ENCODE results near the gene LHX3.

LHX3 gene

GRCh38 chr9:136205707-136205992 lies 722 bp upstream of the LHX3 start:
- no peak for DNase-seq

DNA sequence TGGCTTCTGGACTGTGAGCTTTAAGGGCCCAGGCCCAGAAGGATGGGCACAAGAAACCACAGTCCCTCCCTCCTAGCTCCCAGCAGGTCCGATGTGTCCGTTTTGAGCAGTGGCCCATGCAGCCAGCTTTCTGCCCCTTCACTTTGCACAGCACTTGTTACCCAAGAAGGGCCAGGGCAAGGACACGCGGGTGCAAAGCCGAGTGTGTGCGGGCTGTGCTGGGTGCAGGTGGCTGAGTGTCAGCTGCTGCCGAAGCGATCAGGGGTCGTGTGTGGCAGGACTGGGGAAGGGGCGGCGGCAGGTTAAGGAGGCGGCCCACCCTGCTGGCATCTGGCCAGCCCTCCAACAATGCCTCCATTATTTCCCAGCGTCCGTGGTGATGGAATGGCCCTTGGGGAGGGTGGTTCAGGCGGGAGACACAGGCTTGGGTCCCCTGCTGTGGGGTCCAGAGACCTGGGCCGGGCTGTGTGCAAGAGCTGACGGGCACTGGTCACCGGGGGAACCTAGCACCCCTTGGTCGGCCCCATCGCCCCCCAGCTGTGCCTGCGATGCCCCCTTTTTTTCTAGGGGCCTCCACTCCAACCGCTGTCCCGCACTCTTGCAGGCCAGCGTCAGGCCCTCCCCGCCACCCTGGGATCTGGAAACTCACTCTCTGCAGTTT lies 653 bp downstream of the LHX3 start:
- no peak for DNase-seq

GRCh38 chr9:136203408-136204144 lies 1.4 kb downstream of the LHX3 start:
- DNase-seq, result no peak

DNA sequence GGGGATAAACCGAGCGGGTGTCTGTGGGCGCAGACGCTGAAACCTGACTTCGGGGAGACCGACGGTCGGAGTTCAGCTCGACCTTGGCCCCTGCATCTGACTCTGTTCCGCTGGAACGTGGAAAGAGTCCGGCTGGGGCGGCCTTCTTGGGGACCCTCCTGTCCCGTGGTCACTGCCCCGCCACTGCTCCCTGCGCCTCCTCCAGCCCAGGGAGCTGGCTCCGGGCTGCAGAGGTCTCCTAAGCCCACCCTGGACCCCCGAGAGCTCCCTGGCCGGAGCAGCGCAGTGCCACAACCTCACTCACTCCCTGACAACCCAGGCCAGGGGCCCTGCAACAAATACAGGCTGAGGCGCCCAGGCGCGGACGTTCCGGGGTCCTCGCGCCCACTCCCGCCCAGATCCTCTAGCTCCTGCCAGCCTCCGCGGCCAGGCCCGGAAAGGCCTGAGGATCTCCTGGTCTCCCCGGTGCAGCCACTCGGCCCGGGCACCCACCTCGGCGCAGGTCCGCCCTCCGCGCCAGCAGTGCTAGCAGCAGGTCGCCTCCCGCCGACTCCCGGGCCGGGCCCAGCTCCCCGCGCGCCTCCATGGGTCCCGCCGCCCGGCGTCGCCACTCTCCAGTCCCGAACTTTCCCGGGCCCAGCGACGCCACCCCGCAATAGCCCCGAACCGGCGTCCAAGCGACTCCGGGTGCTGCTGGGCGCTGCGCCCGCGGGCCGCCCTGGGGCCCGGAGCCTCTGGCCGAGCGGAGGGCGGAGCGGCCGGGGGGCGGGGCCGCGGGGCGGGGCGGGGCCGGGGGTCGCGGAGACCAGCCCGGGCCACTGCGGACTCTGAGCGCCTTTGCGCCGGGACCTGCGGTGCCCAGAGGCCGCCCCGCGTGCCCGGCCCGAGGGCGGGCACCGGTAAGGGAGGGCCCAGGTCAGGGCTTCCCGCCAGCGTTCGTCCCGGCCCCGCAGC lies 2.2 kb downstream of the LHX3 start:
- DNase-seq, result no peak

DNA sequence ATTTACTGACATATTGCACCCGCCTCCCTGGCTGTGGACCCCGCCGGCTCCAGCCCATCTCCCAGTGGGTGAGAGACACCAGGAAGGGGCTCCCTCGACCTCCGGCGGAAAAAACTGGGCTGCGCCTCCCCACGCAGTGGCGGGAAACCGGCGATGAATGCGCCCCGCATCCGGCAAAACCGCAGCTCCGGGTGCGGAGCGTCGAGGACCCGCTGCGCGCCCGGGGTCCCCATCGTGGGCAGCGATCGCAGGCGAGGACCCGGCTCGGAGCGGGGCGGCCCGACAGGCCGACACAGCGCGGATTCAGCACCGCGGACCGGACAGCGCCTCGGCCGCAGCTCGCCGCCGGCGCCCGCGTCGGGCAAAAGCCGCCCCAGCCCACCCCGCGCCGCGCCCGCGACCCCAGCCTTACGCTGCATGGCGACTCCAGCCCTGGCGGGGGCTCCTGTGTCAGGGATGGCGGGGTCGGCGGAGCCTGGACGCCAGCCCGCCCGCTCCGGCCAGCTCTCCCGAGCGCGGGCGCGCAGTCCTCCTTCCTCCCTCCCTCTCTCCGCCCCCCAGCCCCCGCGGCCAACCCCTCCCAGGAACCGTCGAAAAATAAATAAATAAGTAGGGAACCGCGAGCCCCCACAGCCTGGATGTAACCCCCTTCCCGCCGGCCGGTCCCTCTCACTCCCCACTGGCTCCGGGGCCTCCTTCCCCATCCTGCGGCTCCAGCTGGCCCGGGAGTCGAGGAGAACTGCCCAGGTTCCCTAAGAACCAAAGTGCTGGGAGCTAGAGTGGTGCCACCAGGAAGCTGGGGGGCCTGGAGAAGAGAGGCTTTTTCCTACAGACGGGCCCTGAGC lies 3.1 kb downstream of the LHX3 start:
- DNase-seq, result no peak

DNA sequence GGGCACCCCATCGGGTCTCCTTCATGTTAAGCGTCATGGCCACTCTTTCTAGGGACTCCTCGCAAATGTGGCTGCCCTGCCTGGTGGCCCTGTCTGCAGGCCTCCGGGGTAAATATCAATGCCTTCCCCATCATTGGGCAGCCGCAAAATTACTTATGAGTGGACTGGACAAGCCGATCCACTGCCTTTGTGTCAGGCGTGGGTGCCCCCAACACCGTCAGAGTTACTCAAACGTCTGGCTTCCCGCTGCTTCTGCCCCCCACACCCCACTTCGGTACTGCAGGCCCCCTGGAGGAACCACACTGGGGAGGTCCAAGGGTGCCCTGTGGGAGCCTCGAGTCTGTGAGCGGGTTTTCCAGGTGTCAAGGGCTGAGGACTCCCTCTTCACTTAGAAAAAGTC lies 3.8 kb downstream of the LHX3 start:
- no peak for DNase-seq

- DNase-seq, result no peak
These were observed 4.5 kb downstream of the LHX3 start for GRCh38 chr9:136200424-136200823.

DNA sequence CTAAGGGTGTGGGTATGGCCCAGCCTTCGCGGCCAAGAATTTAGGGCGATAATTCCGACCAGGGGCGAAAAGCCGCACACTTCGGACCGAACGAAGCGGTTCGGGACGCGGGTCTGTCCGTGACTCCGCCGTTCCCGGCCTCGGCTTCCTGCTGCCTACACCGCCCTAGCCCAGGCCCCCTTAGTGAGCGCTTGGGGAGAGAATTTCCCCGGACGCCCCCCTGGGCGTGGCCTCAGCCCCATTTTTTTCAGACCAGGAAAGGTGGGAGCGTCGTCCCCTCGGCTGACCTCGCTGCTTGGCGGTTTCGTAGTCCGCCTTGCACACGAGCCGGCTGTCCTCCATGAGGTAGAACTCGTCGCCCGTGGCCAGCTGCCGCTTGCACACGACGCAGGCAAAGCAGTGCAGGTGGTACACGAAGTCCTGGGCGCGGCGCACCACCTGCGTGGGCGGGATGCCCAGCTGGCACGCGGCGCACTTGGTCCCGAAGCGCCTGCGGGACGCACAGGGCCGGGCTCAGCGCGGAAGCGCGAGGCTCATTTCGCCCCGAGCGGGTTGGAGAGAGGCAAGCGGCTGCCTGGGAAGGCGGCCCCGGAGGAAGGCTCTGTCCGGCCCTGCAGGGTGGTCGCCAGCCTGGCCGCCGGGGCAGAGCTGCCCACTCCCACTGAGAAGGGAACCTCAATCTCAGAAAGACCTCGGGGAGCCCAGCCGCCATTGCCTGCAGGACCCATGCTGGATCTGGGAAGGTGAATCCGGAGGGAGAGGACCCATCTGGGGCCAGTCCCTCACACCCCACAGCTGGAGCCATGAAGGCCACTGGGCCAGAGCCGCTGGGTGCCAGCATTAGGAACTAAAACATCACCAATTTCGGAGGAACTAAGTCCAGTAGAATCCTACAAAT lies 5.3 kb downstream of the LHX3 start:
- DNase-seq, result no peak

GRCh38 chr9:136198605-136199083 lies 6.3 kb downstream of the LHX3 start:
- DNase-seq, result no peak

GRCh38 chr9:136197930-136198604 lies 6.9 kb downstream of the LHX3 start:
- DNase-seq, result no peak

- no peak for DNase-seq
These were observed 7.6 kb downstream of the LHX3 start for GRCh38 chr9:136197084-136197875.

GRCh38 chr9:136196404-136197083 lies 8.4 kb downstream of the LHX3 start:
- no peak for DNase-seq

DNA sequence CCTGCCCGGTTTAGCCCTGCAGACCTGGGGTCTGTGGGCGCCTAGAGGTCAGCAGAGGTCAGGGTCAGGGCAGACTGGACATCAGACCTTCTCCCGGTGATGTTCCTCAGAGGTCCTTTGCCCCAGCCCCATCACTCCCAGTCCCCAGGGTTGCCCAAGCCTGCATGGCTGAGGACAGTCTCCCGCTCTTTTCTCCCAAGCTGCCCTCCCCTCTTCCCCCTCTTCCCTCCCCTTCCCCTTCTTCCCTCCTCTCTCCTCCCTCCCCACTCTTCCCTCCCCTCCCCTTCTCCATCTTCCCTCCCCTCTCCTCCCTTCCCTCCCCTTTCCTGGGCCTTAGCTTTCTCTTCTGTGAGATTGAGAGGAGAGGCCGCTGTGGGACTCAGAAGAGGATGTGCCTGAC lies 10.4 kb downstream of the LHX3 start:
- DNase-seq, result no peak

- DNase-seq, result no peak
These were observed 11.0 kb downstream of the LHX3 start for GRCh38 chr9:136193891-136194279.

GRCh38 chr9:136193127-136193890 lies 11.6 kb downstream of the LHX3 start:
- no peak for DNase-seq

DNA sequence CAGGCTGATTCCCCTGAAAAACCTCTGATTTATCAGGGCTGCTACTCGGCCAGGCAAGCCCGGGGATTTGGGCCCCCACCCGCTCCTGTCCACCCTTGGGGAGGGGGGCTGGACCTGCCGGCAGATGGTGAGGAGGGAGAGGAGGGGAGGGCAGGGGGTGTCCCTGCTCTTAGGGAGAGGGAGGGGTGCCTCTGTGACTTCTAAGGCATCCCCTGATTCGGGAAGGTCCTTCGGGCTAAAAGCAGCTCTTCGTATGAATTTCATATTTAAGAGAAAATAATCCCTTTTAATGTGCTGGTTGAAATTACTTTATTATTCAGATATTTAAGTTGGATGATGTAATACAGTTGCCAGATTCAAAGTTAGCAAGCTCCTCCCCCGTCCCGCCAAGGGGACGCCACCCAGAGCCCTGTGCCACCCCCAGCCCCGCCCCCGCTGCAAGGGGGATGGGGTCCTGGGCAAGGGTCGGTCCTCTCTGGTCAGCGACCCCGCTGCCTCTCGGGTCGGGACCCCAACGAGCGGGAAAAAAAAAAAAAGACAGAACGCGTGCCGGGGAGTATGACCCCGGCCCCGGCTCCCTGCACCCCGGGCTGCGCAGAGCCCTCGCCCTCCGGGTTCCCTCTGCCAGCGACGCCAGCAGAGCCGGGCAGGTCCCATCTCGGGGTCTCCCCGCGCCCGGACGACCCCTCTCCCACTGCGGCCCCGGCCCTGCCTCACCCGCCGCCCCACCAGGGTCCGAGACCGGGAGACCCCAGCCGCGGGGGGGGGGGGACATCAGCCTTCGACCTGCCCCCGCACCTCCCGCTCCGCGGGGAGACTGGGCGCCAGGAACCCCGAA lies 12.4 kb downstream of the LHX3 start:
- DNase-seq, result no peak

DNA sequence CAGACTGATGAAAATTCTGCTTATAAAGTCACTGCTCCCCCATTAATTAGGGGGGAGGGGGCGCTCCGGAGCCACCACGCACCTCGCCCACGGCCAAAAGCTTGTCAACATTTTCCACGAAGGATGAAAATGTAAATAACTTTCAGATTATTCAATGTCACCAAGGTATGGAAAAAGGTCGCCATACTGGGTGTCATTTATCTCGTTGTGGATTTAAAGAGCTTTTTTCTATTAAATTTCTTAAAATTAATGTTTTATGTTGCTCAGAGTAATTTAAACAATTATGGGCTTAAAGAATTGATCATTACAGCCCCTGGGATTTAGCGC lies 13.0 kb downstream of the LHX3 start:
- no peak for DNase-seq

Data from activated CD4-positive, alpha-beta T cell treated with anti-CD3 and anti-CD28 coated beads, Interleukin-2, Interleukin-6, amounts not matched to agents 100 ng/mL and 50 ng/mL, durations not matched to agents 16 hours and 8 hours (primary cell).